ENCODE data around the gene LHX8.

DNA sequence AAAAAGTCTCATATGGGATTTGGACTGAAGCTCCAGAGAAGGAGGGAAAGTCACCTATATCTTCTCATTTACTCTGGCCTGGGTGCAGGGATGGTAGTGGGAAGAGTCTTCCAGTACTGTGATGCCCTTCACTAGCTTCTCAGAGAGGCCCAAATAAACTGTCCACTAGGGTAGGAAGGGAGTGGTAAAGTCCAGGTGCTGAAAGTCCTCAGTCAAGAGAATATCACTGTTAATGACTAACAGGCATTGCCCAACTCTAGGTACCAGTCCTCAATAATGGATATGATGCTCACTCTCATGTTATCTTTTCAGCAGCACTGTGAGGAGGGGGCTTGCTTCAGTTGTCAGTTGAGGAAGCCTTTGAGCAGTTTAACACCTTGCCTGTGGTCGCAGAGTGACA lies 64.0 kb downstream of the LHX8 start:
- no peak for TF ChIP-seq EZH2phosphoT487 (IDR thresholded peaks at IDR 0.05; ENCODE audit: insufficient read depth, low read depth)
- TF ChIP-seq EZH2 (IDR thresholded peaks at IDR 0.05; ENCODE audit: insufficient read depth, poor library complexity, severe bottlenecking): no peak

Data from GM23248 (cell line).